GM19043 (cell line): Measurements from ENCODE around the gene MX2.

Source experiments
- ATAC-seq: cut with Tn5 transposase; IDR thresholded peaks from one replicate; pipeline ENCODE4 v1.9.1; 2021; ENCODE audit warnings: low read depth; ENCODE audit not compliant: unreplicated experiment

Gene MX2

DNA sequence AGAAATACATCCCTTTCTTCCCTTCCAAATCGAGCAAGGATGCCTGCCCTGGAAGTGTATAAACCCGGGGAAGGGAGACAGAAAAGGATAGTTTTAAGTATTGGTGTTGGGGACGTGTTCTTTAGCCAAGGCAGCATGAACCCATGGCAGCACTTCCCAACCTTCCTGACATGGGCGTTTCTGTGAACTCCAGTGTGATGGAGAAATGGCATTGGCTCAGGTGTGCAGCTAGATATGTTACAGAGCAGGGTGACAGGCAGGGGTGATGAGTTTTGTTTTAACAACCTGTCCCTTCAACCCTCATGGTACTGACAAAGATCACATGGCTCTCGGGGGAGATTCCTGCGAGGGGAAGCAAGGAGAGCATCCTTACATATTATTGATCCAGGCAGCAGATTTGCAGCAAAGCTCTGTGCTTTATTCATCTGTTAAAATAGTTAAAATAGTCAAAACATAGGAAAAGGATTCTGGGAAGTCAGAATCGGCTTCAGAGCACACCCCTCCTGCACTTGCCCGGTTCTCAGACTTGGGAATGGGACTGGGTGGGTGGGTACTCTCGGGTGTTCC, 68.2 kb downstream of the MX2 start:
- no peak for ATAC-seq

DNA sequence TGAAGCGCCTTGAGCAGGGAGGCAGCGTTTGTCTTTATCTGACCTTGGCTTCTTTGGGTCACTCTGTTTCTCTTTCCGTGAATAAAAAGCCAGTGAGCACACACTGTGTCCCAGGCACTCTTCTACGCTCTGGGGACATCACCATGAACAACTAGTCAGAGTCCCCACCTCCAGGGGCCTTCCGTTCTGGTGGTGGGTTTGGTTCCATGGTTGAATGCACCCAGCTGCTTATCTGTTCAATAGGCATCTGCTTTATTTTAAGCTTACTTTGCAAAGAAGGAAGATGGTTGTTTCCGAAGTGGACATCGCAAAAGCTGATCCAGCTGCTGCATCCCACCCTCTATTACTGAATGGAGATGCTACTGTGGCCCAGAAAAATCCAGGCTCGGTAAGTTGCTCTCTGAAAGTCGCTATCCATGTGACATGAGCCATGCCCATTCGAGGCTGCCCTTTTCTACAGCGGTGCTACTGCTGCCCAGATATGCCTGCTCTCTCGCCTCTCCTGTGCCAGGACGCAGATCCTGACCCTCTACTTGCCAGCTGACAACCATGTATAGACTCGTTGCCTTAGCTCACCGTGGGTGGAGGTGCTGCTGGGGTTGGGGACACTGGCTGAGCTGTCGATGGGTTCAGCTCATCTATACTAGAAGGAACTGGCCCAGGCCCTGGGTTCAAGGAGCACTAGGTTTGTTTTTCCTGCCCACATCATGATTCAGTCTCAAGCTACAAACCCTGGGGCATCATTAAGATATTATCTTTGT, 70.1 kb downstream of the MX2 start:
- peak; percentile 80 for ATAC-seq

DNA sequence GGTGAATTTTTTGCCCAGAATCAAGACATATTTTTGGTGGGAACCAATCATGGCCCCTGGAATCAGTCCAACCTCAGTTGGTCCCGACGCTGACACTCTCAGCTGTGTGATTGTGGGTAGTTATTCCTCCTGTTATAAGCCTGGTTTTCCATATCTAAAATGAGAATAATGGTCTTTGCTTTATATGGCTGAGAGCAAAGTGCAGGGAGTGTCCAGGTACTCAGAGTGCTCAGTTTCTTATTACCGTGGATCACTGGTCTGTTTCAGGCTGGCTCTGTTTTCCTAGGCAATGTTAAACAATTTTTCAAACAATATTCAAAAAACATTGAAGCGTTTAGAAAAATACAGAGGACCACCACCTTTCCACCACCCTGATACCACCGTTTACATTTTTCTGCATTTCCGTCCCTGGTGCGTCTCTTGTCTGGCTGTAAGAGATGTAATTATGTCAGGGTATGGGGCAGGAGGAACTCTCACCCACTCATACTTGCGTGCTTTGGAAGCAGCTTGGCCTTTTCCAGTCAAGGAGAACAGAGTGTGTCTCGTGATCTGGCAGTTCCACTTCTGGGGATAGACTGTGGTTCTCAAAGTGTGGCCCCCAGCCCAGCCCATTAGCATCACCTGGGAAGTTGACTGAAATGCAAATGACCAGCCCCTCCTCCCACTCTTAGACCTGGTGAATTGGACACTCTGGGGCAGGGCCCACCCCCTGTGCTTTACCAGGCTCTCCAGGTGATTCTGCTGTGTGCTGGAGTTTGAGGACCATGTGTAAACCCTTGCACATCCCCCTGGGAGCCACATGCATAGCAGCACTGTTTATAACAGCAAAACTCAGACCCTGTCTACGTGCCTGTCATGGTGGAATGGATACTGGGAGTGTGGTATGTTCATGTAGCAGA, 71.0 kb downstream of the MX2 start:
- no peak for ATAC-seq

DNA sequence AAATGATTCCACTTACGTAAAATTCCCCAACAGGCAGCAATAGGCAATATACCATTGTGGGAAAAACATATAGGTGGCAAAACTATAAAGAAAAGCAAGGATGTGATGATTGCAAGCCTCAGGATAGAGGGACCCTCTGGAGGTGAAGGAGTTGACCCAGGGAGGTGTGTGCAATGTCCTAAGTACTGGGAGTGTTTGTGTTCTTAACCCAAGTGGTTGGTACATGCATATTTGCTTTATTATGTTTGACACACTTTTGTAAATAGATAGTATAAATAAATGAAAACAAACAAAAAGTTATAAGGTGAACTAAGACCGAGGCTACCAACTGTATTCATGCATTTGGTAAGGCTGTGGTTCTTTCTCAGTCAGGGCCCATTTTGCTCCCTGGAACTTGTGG, 71.7 kb downstream of the MX2 start:
- no peak for ATAC-seq

DNA sequence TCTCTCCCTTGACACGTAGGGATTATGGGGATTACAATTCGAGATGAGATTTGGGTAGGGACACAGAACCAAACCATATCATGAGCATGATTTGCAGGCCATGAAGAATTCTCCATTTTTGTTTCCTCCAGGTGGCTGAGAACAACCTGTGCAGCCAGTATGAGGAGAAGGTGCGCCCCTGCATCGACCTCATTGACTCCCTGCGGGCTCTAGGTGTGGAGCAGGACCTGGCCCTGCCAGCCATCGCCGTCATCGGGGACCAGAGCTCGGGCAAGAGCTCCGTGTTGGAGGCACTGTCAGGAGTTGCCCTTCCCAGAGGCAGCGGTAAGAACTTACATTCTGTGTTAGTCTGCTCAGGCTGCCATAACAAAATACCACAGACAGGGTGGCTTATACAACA, 73.9 kb downstream of the MX2 start:
- ATAC-seq, result no peak

DNA sequence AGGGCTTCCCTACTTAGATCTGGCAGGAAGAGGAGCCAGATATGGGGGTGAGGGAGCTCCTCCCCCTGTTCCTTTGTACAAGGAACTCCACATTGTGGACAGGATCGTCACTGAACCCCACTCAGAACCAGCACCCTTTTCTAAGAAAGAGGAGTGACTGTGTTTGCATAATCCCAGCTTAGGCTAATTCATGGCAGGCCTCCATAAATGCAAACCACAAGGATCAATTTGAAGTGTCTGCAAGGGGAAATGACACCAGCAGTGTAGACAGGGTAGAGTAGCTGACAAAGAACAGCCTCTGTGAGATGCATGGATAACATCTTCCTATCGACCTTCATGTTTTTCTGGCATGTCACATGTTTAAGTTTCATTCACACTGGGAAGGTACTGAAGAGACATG, 75.9 kb downstream of the MX2 start:
- no peak for ATAC-seq

DNA sequence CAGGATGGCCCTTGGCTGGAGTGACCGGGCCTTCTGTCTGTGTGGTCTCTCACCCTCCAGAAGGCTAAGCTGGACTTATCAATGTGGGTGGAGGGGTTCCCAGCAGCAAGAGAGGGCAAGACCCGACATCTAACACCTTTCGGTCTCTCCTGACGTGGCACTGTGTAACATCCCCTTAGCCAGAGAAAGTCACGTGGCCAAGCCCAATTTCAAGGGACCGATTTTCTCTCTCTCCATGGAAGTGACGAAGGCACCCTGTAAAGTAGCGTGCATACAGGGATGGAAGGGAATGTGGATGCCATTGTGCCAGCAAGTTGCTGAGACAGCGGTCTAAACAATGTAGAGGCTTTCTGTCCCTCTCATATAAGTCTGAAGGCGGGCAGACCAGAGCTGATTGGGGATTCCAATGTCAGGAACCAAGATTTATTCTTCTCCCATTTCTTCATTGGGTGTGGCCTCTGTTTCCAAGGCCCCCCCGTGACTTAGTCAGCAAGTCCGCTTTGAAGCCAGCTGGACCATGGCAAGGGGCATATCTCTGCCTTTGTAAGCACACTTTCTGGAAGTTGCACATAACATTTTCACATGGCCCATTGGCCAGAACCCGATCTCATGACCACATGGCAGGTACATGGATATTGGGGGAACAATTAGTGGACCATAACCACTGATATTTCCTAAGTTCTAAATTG, 76.7 kb downstream of the MX2 start:
- ATAC-seq, result no peak

DNA sequence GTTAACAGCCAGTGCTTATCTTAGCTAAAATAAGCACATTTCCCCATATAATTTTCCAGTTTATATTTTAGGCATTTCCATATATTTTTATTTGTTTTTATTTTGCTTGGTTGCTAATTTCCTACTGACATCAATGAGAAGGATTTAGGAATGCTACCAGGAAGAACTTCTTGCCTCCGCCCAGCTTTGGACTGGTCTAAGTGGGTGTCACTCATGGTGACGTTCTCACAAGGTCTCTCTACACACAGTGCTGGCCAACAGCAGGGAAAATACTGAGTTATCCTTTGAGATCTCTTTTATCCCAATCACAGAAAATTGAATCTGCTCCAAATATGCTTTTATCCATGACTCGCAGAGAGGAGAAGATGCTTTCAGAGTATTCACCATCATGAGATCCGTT, 77.4 kb downstream of the MX2 start:
- ATAC-seq, result no peak

DNA sequence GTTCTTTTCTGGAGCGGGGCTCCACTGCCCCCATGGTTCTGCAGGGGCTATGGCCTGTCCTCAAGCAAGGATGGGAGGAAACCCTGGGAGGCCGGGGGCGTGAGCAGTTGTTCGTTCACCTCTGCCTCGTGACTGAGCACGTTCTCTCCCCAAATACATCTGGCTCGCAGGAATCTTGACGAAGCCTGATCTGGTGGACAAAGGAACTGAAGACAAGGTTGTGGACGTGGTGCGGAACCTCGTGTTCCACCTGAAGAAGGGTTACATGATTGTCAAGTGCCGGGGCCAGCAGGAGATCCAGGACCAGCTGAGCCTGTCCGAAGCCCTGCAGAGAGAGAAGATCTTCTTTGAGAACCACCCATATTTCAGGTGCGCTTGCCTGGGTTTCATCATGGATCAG, 79.7 kb downstream of the MX2 start:
- ATAC-seq, result no peak

DNA sequence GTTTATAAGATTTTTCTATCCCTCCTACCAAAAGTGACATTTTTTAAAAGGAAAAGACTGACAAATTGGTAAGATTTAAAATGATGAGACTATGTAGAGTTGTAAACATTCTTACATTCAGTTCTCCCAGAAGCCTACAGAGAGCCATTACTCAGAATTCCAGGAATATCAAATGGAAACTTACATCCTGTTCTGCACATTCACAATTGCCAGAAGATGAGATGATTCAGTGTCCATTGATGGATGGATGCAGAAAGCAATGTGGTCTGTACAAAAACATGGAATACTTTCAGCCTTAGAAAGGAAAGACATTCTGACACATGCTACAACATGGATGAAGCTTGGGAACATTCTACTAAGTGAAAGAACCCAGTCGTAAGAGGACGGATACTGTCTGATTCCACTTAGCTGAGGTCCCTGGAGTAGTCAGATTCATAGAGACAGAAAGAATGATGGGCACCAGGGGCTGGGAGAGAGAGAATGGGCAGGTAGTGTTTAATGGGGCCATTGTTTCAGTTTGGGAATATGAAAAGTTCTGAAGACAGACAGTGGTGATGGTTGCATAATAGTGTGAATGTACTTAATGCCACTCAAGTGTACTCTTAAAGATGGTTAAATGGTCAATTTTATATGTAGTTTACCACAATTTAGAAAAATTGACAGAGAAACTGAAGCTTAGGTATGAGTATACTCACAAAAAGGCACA, 80.8 kb downstream of the MX2 start:
- ATAC-seq, result no peak

DNA sequence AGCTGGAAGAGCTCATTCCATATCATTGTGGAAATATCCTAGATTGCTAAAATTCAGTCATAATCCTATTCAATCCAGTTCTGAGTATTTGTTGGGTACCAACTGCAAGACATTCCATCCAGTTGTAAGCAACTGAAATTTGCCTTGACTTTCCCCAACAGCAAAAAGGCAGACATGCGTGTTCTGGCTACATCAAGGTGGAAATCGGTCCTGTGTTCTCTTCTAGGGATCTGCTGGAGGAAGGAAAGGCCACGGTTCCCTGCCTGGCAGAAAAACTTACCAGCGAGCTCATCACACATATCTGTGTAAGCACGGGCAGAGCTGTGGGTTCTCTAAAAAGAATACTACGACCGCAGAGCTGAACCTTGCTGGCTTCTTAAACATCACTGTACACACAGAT, 81.7 kb downstream of the MX2 start:
- no peak for ATAC-seq

DNA sequence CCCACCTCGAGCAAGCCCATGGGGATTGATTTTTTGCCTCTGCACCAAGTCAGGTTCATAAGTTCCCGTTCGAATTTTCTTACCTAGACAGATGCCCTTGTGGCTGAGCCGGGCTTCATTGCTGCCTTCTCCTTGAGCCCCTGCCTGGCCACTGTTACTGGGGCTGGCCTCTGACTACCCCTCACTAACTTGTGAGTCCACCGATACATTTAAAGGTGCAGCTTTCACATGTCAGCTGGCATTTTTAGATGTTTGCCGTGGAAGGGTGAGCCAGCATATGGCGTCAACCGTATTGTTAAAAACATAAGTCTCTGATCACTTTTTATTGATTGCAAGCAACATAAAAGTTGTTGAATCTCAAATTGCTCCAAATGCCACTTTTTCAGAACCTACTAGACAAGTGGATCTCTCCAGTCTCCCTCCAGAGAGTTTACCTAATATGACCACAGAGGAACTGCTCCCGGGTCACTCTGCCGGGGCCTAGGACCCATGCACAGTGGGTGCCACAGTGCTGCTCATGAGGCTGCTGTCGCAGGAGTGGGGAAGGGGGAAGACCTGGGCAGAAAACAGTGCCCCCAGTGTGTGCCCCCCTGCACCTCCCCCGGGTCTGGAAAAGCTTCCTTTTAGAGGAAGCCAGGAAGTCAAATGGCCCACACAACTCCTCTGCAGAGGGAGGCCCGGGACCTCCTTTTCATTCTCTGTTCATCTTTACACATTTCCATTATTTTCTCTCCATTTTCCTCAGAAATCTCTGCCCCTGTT, 83.1 kb downstream of the MX2 start:
- no peak for ATAC-seq

DNA sequence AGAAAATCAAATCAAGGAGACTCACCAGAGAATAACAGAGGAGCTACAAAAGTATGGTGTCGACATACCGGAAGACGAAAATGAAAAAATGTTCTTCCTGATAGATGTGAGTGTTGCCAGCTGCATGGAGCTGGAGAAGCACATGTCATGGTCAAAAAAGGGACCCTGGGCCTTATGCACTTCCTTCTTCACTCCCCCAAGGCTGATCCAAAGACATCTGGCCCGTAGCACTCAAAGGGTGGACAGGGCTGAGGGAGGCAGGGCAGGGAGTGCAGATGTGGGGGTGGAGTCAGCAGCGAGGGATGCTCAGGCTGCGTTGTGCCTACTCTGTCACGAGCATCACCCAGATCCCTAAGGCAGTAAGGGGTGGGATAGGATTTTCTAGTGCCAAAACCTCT, 83.6 kb downstream of the MX2 start:
- no peak for ATAC-seq

DNA sequence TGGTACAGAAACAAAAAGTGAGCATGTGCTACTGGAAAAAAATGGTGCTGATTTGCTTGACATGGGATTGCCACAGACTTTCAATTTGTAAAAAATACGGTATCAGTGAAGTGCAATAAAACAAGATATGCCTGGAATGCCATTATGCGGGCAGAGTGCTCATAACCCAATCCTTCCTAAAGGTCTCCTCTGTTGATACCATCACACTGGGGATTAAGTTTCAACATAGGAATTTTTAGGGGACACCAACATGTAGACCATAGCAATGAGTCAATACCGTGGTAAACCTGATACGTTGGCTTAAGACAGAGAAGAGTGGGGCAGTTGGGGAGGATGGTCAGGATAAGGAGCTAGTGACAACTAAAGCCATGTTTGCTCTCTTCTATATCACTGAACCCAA, 84.8 kb downstream of the MX2 start:
- ATAC-seq, result no peak

DNA sequence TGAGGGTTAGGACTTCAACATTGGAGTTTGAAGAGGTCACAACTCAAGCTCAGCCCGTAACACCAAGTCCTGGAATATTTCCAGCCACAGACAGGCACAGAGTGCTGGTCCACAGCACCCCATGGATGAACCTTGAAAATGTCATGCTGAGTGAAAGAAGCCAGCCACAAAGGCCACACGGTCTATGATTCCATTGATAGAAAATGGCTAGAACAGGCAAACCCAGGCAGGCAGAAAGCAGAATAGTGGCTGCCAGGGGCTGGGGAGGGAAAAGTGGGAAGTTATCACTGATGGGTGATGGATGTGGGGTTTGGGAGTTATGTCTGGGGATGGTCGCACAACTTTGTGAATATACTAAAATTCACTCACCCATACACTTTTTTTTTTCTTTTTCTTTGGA, 85.5 kb downstream of the MX2 start:
- no peak for ATAC-seq

DNA sequence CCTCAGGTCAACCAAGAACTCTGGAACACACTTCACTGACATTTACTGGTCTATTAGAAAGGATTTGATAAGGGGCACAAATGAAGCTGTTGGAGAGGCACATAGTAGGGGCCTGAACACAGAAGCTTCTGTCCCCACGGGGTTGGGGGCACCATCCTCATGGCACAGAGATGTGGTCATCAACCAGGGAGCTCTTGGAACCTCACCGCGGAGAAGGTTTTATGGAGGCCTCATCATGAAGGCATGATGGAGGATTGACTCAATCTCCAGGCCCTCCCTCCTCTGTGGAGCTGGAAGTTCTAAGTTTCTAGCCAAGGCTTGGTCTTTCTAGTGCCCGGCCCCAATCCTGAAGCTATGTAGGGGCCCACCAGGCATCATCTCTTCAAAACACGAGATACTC, 87.8 kb downstream of the MX2 start:
- ATAC-seq, result no peak

DNA sequence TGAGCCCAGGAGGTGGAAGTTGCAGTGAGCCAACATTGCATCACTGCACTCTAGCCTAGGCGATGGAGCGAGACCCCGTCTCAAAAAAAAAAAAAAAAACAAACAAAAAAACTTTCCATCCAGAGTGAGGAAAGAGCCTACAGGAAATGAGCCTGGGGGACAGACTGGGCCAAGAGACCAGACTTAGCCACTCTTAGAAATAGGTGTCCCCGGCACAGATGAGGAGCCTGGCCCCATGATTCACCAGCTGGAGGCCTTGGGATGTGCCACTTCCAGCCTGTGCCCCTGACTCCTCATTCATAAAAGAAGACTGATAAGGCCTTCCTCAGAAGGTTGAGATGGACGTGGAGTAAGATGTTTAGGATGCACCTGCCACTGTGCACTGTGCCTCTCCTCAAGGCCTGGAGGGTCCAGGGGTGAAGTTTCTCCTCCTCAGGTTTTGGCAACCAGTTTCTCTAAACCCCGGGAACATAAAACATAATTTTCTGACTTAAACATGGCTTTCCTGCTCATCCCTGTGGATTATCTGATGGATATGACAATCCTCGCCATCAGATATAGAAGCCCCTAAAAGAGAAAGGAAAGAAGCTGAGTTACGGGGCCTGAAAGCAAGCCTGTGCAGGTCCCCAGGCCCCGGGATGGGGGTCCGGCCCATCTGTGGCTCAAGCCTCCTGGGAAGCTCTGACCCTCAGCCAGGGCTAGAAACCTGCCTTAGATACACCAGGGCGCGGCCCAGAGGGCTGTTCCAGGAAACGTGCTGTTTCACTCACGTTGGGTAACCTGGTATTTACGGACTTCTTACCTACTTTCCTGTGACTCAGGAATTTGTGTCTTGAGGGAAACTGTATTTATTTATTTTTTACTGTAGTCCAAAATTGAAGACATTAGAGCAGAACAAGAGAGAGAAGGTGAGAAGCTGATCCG, 90.2 kb downstream of the MX2 start:
- no peak for ATAC-seq

DNA sequence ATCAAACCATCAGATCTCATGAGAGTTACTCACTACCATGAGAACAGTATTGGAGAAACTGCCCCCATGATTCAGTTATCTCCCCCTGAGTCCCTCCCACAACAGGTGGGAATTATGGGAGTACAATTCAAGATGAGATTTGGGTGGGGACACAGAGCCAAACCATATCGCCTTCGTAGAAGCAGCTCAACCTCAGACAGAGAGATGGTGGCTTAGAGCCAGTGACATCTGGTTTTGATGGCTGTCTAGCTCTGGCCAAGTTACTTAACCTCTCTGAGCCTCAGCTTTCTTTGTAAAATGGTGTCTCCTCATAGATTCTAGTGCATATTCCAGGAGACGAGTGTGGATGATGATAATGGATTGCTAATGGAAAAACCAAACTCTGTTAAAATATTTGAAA, 91.4 kb downstream of the MX2 start:
- ATAC-seq, result no peak

DNA sequence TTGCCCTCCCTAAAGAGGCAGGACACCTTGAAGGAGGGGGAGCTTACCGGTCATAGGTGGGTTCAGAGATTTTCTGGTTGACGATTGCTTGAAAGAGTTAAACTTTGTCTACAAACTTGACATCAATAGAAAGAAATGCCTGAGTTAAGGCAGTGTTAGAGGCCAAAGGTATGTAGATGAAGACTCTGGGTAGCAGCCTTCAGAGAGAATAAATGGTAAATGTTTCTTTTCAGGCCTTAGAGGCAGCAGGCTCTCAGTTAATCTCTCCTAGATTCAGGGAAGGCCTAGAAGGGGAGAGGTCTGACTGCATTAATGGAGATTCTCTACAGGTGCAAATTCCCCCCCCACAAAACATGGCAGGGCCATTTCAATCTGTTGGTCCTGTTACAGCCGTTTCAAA, 91.9 kb downstream of the MX2 start:
- ATAC-seq, result no peak
